ENCODE results near the gene CA12.

Gene CA12

DNA sequence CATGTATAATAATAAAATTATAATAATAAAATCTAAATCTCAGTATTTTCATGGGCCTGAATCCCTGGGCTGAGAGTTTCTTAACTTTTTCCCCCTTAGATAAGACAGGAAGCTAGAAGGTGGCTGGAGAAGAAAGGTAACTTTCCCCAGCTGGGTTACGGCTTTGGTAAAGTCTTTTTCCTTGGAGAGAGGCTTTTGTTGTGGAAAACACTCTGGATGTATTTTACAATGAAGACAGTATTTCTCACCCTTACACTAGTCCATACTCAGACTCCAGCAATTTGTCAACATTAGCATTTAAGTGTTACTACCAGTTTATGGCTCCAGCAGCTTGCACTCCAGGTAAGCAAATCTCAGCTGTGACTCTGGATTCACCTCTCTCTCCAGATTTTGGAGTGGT lies 69.4 kb downstream of the CA12 start:
- Histone ChIP-seq H3K4me3 (ENCODE audit: low read depth, low read length) (no peak overlapping the region), H3K27me3 (replicated peaks) (no peaks in the 10 kb centered on the region), H3K36me3 (replicated peaks) (no peaks in the 10 kb centered on the region), H3K27ac (no peak overlapping the region)
- TF ChIP-seq, protein P1, sequence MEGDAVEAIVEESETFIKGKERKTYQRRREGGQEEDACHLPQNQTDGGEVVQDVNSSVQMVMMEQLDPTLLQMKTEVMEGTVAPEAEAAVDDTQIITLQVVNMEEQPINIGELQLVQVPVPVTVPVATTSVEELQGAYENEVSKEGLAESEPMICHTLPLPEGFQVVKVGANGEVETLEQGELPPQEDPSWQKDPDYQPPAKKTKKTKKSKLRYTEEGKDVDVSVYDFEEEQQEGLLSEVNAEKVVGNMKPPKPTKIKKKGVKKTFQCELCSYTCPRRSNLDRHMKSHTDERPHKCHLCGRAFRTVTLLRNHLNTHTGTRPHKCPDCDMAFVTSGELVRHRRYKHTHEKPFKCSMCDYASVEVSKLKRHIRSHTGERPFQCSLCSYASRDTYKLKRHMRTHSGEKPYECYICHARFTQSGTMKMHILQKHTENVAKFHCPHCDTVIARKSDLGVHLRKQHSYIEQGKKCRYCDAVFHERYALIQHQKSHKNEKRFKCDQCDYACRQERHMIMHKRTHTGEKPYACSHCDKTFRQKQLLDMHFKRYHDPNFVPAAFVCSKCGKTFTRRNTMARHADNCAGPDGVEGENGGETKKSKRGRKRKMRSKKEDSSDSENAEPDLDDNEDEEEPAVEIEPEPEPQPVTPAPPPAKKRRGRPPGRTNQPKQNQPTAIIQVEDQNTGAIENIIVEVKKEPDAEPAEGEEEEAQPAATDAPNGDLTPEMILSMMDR (IDR thresholded peaks at IDR 0.05; ENCODE audit: low read depth, low read length, missing control alignments): no peak
- in situ Hi-C loops (cut with HindIII; ENCODE audit: low pct_ligation_motif_present, low sequenced_read_pairs): no loop called here
- DNase-seq: no peak

DNA sequence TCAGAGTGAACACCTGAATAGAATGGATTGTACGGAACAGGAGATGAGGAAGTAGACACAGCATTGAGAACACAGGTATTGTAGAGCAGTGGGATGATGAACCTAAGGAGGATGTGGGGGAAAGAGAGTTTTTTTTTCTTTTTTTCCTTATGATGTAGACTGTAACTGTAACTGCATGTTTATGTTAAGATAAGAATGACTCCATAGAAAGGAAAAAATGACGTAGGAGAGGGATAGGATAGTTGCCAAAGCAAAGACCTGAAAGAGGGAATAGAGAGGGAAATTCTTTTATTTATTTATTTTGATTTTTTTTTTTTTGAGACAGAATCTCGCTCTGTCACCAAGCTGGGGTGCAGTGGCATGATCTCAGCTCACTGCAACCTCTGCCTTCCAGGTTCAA lies 71.0 kb downstream of the CA12 start:
- TF ChIP-seq, protein P1 (IDR thresholded peaks at IDR 0.05; ENCODE audit: low read depth, low read length, missing control alignments): no peak
- Histone ChIP-seq H3K4me3 (ENCODE audit: low read depth, low read length) (no peak overlapping the region), H3K27me3 (replicated peaks) (no peaks in the 10 kb centered on the region), H3K36me3 (replicated peaks) (peaks cover 6% of the 10 kb centered on the region), H3K27ac (no peak overlapping the region)
- DNase-seq: no peak
- in situ Hi-C loops (cut with HindIII; ENCODE audit: low pct_ligation_motif_present, low sequenced_read_pairs): no loop called here

DNA sequence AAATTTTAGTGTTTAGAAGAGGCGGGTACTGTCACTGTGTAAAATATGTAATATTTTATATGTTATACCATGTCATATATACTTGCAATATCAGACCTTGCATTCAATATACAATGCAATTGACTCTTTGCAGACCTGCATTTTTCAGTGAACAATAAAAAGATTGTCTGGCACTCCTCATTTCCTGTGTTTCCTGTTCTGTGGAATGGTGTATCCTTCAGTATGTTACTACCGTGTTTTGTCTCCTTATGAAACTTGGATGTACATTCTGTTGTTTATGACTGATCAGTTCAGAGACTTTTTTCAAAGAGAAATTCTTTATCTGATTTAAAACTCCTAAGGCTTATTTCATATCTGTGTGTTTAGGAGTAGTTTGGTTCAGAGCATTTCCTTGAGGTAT lies 72.7 kb downstream of the CA12 start:
- Histone ChIP-seq H3K36me3 (replicated peaks) (peaks cover 7% of the 10 kb centered on the region), H3K4me3 (ENCODE audit: low read depth, low read length) (no peak overlapping the region), H3K27me3 (replicated peaks) (no peaks in the 10 kb centered on the region), H3K27ac (no peak overlapping the region)
- TF ChIP-seq, protein P1 (IDR thresholded peaks at IDR 0.05; ENCODE audit: low read depth, low read length, missing control alignments): no peak
- in situ Hi-C loops (cut with HindIII; ENCODE audit: low pct_ligation_motif_present, low sequenced_read_pairs): no loop called here
- no peak for DNase-seq

DNA sequence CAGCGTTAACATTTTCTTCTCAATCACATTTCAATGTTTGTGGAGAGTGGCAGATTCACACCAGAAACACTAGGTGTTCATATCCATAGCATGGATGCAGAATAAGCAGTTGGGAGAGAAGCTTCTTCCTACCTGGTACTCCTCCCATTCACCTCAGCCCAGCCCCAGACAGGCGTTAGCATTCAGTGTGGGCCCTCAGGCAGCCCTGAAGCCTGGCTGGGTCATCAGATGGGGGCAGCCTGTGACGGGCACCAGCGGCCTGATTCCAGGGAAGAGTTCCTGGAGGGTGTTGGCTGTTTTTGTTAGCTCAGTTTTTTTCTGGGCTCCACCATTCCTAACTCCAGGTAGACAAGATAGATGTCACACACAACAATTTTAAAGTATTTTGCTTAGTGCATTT lies 73.2 kb downstream of the CA12 start:
- no peak for DNase-seq
- in situ Hi-C loops (cut with HindIII; ENCODE audit: low pct_ligation_motif_present, low sequenced_read_pairs): no loop called here
- H3K36me3 ChIP-seq (replicated peaks): peaks cover 7% of the 10 kb centered on the region
- no peak overlapping the region for H3K27ac ChIP-seq
- H3K27me3 ChIP-seq (replicated peaks): no peaks in the 10 kb centered on the region
- H3K4me3 ChIP-seq (ENCODE audit: low read depth, low read length): no peak overlapping the region
- TF ChIP-seq, protein P1 (IDR thresholded peaks at IDR 0.05; ENCODE audit: low read depth, low read length, missing control alignments): no peak

DNA sequence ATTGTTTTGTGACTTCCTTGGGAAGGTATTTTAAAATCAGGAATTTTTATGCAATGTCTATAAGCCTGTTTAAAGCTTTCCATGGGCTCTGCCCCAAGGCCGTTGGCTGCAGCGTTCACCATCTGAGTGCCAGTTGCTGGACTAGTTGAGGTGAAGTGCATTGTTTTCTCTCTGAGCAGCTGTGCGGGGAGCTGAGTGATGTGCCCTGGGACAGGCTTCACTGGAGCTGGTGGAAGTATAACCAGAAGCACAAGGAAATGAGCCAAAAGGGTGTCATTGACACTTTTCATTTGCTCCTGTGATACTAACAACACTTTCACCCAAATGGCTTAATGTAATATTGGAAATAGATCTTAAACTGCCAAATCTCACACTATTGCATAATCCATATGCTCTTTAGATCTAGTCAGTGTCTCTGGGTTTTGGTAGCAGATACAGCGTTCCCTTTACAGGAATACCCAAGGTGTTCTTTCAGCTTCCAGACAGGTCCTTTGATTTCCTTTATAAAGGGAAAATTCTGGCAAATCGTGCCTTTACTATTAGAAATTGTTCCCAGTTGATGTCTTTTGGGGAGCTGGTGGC lies 75.1 kb downstream of the CA12 start:
- in situ Hi-C loops (cut with HindIII; ENCODE audit: low pct_ligation_motif_present, low sequenced_read_pairs): no loop called here
- Histone ChIP-seq H3K27ac (no peak overlapping the region), H3K27me3 (replicated peaks) (no peaks in the 10 kb centered on the region), H3K36me3 (replicated peaks) (peaks cover 12% of the 10 kb centered on the region), H3K4me3 (ENCODE audit: low read depth, low read length) (no peak overlapping the region)
- no peak for DNase-seq
- TF ChIP-seq, protein P1 (IDR thresholded peaks at IDR 0.05; ENCODE audit: low read depth, low read length, missing control alignments): no peak

DNA sequence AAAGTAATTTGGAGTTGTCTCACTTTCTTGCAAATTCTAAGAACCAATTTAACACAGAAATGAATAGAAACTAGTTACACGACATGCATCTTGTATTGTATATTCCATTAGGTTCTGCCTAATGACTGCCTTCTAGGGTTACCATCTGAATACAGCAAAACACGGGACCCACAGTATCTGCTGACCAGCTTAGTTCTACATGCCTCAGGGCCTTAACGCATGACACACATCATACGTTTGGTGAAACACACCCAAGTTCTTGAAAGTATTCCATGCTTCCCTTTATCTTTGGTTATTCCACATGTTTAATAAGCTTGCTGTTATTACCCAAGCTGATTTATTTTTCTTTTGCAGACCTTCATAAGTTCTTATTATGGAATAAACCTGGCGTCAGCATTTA lies 76.4 kb downstream of the CA12 start:
- TF ChIP-seq, protein P1 (IDR thresholded peaks at IDR 0.05; ENCODE audit: low read depth, low read length, missing control alignments): no peak
- Histone ChIP-seq H3K27ac (no peak overlapping the region), H3K4me3 (ENCODE audit: low read depth, low read length) (no peak overlapping the region), H3K27me3 (replicated peaks) (no peaks in the 10 kb centered on the region), H3K36me3 (replicated peaks) (peaks cover 12% of the 10 kb centered on the region)
- no peak for DNase-seq
- in situ Hi-C loops (cut with HindIII; ENCODE audit: low pct_ligation_motif_present, low sequenced_read_pairs): no loop called here

All from brain microvascular endothelial cell (primary cell).